Activated B cell treated with CpG ODN at 0.5 μM for 24 hours (primary cell): Measurements from ENCODE around the gene HOXD9. TPM values are rescaled to one million over a fixed set of nuclear protein-coding genes. Genes with fewer than 3 reads are reported as not detected.
A peak's percentile ranks its signal among the peaks of the same experiment; 100 is the strongest.

Experiments used
- ATAC-seq: fragments of 200-7000 bp; cut with Tn5 transposase; one replicate; pipeline ENCODE4 v1.10.0; 2021; ENCODE audit warnings: low read depth, mild to moderate bottlenecking, moderate library complexity
- CTCF ChIA-PET: fragments of 350-600 bp; sonication (Branson Sonifier 250); formaldehyde crosslinking; loops from one replicate; lab custom pipeline; 2021; ENCODE audit warnings: antibody characterized with exemption; lab: Charles Lee
- POLR2A ChIA-PET: fragments of 350-600 bp; sonication (Branson Sonifier 250); formaldehyde crosslinking; loops from one replicate; lab custom pipeline; 2021; ENCODE audit warnings: antibody characterized with exemption; lab: Charles Lee
- DNase-seq: peaks from one replicate; pipeline ENCODE4 v3.0.0; 2022
- H3K27ac Mint-ChIP-seq: one replicate; pipeline ENCODE4 v1.8.0; 2020; ENCODE audit warnings: mixed read lengths
- H3K27me3 Mint-ChIP-seq: one replicate; pipeline ENCODE4 v1.8.0; 2021; ENCODE audit warnings: mixed read lengths
- H3K36me3 Mint-ChIP-seq: one replicate; pipeline ENCODE4 v1.8.0; 2021; ENCODE audit warnings: low read depth, mixed read lengths
- H3K4me1 Mint-ChIP-seq: one replicate; pipeline ENCODE4 v1.8.0; 2021; ENCODE audit warnings: mixed read lengths
- H3K4me3 Mint-ChIP-seq: one replicate; pipeline ENCODE4 v1.8.0; 2020; ENCODE audit warnings: mild to moderate bottlenecking, mixed read lengths
- H3K9me3 Mint-ChIP-seq: one replicate; pipeline ENCODE4 v1.8.0; 2020; ENCODE audit warnings: mixed read lengths
- CTCF ChIP-seq: fragments of 200-600 bp; IDR thresholded peaks from one replicate; pipeline ENCODE4 v1.8.0; 2022; ENCODE audit warnings: antibody characterized with exemption, mild to moderate bottlenecking
- intact Hi-C: fragments of 100-400 bp; cut with micrococcal nuclease; formaldehyde crosslinking; loops from one replicate; pipeline ENCODE4 v1.15.1; 2024
- total RNA-seq: library from RNA; stranded (reverse); gene quantifications from 2 replicates; pipeline ENCODE4 v1.2.3, GENCODE V29; 2022

The HOXD9 gene
- total RNA-seq, 1 donor from 2014 or later: not detected

GRCh38 chr2:176127774-176128072, 5.2 kb downstream of the HOXD9 start:
- intact Hi-C loops: loop anchor here (1.0 to 5.0 kb wide), 10 partner anchors 35 to 1635 kb away; no protein-coding TSS in a partner anchor
- CTCF ChIA-PET: interaction anchor here (0.6 to 4.7 kb wide), 17 partner anchors 8 to 1192 kb away, joined by 3 to 94 read pairs (median 7); no protein-coding TSS in a partner anchor
- Mint-ChIP-seq H3K9me3 (no peaks in the 10 kb centered on the region), H3K4me3 (no peak overlapping the region), H3K27ac (no peak overlapping the region), H3K4me1 (peaks cover 34% of the 10 kb centered on the region), H3K36me3 (no peaks in the 10 kb centered on the region), H3K27me3 (peaks cover 66% of the 10 kb centered on the region)
- TF ChIP-seq CTCF: no peak
- POLR2A ChIA-PET: no interaction called here
- DNase-seq (no peak), ATAC-seq (no peak)

- Mint-ChIP-seq H3K9me3 (no peaks in the 10 kb centered on the region), H3K36me3 (no peaks in the 10 kb centered on the region), H3K27ac (peak overlapping the region; percentile 30), H3K27me3 (peaks cover 71% of the 10 kb centered on the region), H3K4me3 (peak overlapping the region; percentile 44), H3K4me1 (peaks cover 37% of the 10 kb centered on the region)
- ChIA-PET POLR2A (no interaction called here), CTCF (interaction anchor here (0.6 to 4.7 kb wide), 11 partner anchors 8 to 1037 kb away, joined by 3 to 94 read pairs (median 17); no protein-coding TSS in a partner anchor)
- ATAC-seq (no peak), DNase-seq (no peak)
- intact Hi-C loops: loop anchor here (2.0 to 5.0 kb wide), 2 partner anchors 1289 to 1634 kb away; no protein-coding TSS in a partner anchor
- TF ChIP-seq CTCF: no peak
Observed at GRCh38 chr2:176128172-176128981, 5.9 kb downstream of the HOXD9 start.

DNA sequence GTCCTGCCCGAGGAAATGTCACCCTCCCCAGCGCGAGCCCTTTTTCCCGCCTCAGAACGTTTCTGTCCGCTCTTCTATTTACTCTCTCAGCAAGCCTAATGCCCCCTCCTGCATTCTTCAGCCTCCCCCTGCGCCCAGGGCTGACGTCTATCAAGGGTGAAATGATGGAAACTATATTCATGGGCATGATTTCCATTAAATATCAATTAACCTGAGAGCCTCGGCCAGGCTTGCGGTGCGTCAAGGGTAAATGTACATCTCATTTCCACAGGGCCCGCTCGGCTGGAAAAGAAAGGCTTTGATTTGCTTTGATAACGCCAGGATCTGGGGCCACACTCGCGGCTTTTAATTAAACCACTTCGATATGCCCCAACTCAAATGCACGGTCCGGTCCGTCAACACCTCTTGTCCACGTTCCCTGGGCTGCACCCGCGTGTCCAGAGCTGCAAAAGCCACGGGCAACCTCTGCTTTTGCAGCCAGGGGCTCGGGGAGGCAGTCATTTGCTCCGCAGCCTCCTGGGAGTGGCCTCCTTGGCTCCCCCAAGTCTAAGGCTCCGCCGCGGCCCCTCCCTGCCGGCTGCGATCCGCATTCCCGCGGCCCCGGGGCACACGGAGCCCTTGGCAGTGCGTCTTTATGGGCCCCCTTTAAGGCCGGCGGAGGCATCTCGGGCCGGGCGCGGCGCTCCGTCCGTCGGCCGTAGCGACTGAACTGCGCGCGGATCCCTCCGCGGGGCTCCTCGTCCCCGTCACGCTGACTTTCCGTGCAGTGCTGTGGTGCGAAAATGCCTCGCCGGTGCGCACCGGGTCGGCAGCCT, 6.7 kb downstream of the HOXD9 start, which contains the start of gene HOXD8:
TSS of gene HOXD8 (plus strand) at position 724 of the 815 bp plus-strand sequence. CDS start 662 bp downstream, outside the sequence.
- ATAC-seq (no peak), DNase-seq (no peak)
- CTCF ChIA-PET: interaction anchor here (2.6 to 4.7 kb wide), 4 partner anchors 32 to 523 kb away, joined by 17 to 94 read pairs (median 53); no protein-coding TSS in a partner anchor
- no peak for TF ChIP-seq CTCF
- H3K27me3 Mint-ChIP-seq: peaks cover 70% of the 10 kb centered on the region
- H3K4me1 Mint-ChIP-seq: peaks cover 31% of the 10 kb centered on the region
- no peaks in the 10 kb centered on the region for H3K9me3 Mint-ChIP-seq
- POLR2A ChIA-PET: no interaction called here
- H3K27ac Mint-ChIP-seq: peak within 1 kb of the TSS; percentile 46
- H3K4me3 Mint-ChIP-seq: peak within 1 kb of the TSS; percentile 28
- H3K36me3 Mint-ChIP-seq: no peaks in the 10 kb centered on the region
- intact Hi-C loops: loop anchor here (2.0 to 5.0 kb wide), 2 partner anchors 1288 to 1634 kb away; no protein-coding TSS in a partner anchor

DNA sequence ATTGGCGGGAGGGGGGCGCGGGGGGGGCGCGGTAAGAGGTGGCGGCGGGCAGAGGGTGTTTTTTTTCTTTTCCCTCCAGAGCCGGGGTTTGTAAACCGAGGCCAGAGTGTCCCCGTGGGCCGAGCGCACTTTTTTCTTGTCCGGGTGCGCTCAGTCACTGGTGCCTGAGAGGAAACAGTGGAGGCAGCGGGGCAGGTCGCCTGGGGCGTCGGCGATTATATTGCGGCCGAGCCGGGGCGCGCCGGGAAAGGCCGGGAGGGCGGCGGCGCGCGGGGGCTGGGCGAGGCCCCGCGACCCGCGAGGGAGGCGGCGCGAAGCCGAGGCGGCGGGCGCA, 7.3 kb downstream of the HOXD9 start:
- Mint-ChIP-seq H3K4me1 (peaks cover 31% of the 10 kb centered on the region), H3K27ac (no peak overlapping the region), H3K9me3 (no peaks in the 10 kb centered on the region), H3K36me3 (no peaks in the 10 kb centered on the region), H3K27me3 (peaks cover 71% of the 10 kb centered on the region), H3K4me3 (no peak overlapping the region)
- intact Hi-C loops: loop anchor here (2.0 to 10.0 kb wide), 5 partner anchors 32 to 1795 kb away; partner anchors contain the start of genes HOXD12 and SP9
- TF ChIP-seq CTCF: no peak
- POLR2A ChIA-PET: no interaction called here
- CTCF ChIA-PET: interaction anchor here (1.4 to 4.1 kb wide), 2 partner anchors 11 to 326 kb away, joined by 4 to 19 read pairs; no protein-coding TSS in a partner anchor
- DNase-seq (no peak), ATAC-seq (no peak)
